ENCODE measurements around the gene SH3BP2.

Gene SH3BP2

GRCh38 chr4:2832981-2833670 is 40.2 kb downstream of the SH3BP2 start:
- DNase-seq (ENCODE audit: low spot score): no peak

- no peak for DNase-seq (ENCODE audit: low spot score)
These were observed 40.8 kb downstream of the SH3BP2 start for GRCh38 chr4:2833671-2834000.

- no peak for DNase-seq (ENCODE audit: low spot score)
These were observed 41.4 kb downstream of the SH3BP2 start for GRCh38 chr4:2834001-2834921.

- no peak for DNase-seq (ENCODE audit: low spot score)
These were observed 43.1 kb downstream of the SH3BP2 start for GRCh38 chr4:2835978-2836377.

GRCh38 chr4:2836391-2836859 is 43.5 kb downstream of the SH3BP2 start:
- DNase-seq (ENCODE audit: low spot score): no peak

GRCh38 chr4:2837110-2837903 is 44.4 kb downstream of the SH3BP2 start:
- DNase-seq (ENCODE audit: low spot score): no peak

DNA sequence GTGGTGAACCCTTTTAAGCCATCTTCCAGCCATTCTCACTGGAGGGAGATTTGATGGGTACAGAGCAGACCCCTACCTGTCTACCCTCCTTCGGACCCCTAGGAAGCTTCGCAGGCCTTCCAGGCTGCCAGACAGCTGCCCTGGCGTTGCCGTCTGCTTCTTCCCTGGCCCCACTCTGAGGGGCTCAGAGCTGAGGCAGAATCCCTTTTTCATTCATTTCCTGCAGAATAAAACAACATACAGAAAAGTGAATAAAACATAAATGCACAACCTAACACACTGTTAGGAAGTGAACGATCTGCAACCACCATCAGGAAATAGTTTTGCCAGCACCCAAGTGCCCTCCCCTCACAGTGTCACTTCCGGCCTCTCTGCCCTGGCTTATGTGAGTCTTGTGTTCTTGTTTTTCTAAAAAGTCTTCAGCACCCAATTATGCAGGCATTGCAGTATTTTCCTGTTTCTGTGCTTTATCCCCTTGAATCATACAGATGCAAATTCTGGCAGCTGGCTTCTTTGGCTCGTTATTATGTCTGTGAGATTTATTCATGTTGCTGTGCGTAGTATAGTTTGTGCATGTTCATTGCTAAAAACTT is 45.1 kb downstream of the SH3BP2 start:
- no peak for DNase-seq (ENCODE audit: low spot score)

DNA sequence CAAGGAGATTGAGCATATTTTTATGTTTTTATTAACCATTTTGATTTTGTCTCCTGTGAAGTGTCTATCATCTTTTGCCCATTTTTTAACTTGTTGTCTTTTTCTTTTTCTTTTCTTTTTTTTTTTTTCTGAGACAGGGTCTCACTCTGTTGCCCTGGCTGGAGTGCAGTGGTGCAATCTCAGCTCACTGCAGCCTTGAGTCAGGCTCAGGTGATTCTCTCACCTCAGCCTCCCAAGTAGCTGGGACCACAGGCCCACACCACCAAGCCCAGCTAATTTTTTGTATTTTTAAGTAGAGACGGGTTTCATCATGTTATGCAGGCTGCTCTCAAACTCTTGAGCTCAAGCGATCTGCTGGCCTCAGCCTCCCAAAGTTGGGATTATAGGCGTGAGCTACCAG is 46.2 kb downstream of the SH3BP2 start:
- DNase-seq (ENCODE audit: low spot score): no peak

GRCh38 chr4:2842687-2843262 is 49.9 kb downstream of the SH3BP2 start:
- DNase-seq (ENCODE audit: low spot score): no peak

GRCh38 chr4:2843263-2843940 is 50.5 kb downstream of the SH3BP2 start, which contains the start of gene ADD1:
TSS of gene ADD1 (plus strand) at chr4:2843844. CDS start at chr4:2875916, 32,072 bp downstream.
- peak; percentile 94 for DNase-seq (ENCODE audit: low spot score)

DNA sequence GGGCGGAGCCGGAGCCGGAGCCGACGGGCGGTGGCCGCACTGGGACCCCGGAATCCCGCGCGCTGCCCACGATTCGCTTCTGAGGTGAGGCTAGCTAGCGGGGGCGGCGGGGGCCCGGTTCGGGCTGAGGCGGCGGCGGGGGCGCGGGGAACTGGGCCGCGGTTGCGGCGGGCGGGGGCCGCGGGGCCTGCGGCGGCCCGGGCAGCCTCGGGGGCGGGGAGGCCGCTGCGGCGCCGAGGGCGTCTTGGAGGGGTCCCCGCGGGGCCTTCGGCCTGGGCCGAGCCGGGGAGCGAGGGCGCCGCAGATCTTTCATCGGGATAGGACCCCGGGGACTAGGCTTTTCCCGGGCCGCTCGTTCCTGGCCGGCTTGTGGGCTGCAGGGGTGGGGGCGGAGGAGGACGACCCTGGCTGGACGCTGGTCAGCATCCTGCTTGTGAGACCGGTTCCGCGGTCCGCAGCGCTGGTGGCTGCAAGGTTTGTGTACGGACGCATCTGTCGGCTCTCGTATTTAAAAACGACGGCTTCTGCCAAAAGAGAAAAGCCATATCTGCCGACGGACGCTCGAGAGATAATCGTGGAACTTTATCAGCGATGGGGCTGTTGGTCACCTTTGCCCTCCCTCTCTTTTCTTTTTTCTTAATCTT is 51.2 kb downstream of the SH3BP2 start:
- DNase-seq (ENCODE audit: low spot score): no peak

DNA sequence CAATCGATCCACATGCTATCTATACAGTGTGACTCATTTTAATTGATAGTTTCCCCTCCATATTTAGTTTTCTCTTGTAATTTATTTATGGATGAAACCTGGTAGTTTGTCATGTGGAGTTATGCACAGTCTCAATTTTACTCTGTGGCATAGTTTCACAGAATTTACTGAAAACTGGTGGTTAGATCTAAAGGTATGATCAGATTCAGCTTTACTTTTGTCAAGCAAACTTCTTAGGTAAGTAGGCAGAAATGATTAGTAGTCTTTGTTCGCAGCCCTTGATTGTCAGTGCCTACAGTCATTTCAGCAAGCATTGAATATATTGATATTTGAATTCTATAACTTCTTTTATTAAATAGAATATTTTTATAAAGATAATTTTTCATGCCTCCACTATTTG is 53.3 kb downstream of the SH3BP2 start:
- no peak for DNase-seq (ENCODE audit: low spot score)

DNA sequence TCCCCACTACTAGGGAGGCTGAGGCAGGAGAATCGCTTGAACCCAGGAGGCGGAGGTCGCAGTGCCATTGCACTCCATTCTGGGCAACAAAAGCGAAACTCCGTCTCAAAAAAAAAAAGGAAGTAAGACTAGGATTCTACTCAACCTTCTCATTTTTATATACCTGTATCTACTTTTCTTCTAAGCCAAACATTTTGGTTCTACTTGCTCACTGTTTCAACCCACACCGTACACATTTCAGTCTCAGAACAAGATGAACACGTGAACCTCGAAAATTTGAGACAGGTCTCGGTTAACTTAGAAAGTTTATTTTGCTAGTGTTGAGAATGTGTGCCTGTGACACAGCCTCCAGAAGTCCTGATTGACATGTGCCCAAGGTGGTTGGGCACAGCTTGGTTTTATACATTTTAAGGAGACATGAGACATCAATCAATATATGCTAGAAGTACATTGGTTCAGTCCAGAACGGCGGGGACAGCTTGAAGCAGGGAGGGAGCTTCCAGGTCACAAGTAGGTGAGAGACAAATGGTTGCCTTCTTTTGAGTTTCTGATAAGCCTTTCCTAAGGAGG is 54.5 kb downstream of the SH3BP2 start:
- no peak for DNase-seq (ENCODE audit: low spot score)

GRCh38 chr4:2848449-2848848 is 55.6 kb downstream of the SH3BP2 start:
- DNase-seq (ENCODE audit: low spot score): peak; percentile 61

DNA sequence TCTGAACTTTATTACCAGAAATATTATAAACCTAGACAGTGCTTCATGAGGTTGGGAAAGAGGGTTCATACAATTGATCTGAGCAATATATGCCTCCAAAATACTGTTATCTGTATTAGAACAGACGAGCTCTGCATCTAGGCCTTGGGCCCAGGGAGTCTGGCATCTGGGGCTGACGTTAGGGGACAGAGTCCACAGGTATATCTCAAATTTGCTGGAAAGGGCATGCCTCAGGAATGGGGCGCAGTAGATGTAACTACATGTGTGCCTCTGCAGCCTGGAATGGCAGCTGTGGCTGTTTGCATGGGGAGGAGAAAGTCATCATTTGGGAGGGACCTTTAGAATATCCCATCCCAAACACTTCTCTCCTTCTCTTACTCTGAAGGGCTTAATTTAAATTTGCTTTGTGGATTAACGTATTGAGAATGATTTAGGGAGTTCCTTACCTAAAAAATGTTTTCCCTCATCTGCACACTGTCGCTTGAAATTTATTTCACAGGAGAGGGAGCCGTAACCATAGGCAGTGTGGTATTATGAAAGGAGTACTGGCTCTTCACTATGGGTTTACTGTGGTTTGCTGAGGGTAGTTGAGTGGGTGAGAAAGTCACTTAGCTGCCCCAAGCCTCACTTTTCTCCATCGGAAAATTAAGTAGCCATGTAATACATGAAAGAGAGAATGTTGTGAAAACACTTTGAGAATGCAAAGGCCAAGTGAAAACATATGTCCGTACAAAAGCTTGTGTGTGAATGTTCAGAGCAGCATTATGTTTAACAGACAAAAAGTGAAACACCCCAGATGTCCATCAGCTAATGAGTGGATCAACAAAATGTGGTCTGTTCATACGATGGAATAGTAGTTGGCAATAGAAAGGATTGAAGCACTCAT is 56.6 kb downstream of the SH3BP2 start:
- DNase-seq (ENCODE audit: low spot score): peak; percentile 33

GRCh38 chr4:2850966-2851798 is 58.3 kb downstream of the SH3BP2 start:
- no peak for DNase-seq (ENCODE audit: low spot score)

DNA sequence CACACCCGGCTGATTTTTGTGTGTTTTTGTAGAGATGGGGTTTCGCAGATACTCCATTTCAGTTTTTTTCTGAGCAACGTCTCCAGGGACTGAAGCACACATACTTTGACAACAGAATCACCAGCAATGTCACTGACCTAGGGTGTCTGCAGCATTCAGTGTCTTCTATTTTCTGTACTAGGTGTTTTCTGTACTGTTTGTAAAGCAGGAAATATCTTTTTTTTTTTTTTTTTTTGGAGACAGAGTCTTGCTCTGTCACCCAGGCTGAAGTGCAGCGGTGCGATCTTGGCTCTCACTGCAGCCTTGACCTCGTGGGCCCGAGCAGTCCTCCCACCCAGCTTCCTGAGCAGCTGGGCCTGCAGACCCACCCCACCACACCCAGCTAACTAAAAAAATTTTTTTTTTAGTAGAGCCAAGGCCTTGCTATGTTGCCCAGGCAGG is 59.6 kb downstream of the SH3BP2 start:
- no peak for DNase-seq (ENCODE audit: low spot score)

GRCh38 chr4:2855584-2855983 is 62.7 kb downstream of the SH3BP2 start:
- DNase-seq (ENCODE audit: low spot score): no peak
